ENCODE measurements around the gene NOP58. TPM values are rescaled to one million over a fixed set of nuclear protein-coding genes. Genes with fewer than 3 reads are reported as not detected.
"Not testable (repeated sequence)": the region's sequence is repeated elsewhere in the genome, so short reads cannot be mapped to it uniquely, and the experiment has no call there.

Gene NOP58
- total RNA-seq, 2 experiments from 2014 or later, result 103 TPM

DNA sequence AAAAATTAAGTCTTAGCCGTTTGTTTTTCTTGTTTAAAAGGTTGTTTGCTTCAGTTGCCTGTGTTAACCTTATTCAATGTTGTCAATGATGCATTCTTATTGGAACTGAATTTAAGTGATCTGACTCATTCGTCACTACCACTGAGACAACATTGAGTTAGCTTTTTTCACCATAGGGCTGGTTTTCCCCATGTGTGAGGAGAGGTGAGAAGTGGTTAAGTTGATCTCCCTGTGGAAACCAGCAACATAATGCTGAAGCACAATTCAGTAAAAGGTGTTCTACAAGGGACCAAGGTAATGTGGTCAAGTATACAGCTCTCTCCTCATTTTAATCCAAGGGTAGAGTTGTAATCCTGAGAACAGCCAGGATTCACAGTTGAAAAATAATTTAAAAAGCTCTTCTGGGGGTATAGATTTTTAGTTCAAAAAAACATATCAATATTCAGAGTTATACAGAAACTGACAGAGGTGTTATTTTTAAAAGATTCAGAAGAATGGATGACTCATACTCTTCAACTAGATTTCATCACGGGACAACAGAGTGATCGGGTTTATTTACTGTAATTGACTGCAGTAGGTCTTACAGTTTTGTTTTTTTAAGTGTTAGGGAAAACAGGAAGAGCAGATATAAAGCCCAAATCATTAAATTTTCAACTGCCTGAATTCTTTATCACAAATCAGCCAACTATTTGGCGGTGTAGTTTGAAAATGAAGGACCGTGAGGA, 12.6 kb downstream of the NOP58 start:
- no peaks in the 10 kb centered on the region for H3K27me3 Mint-ChIP-seq
- H3K36me3 Mint-ChIP-seq, result peaks cover 20% of the 10 kb centered on the region
- H3K9me3 Mint-ChIP-seq, result no peaks in the 10 kb centered on the region
- POLR2A ChIA-PET, result no interaction called here
- H3K27ac Mint-ChIP-seq, result peak overlapping the region; percentile 71
- H3K4me3 Mint-ChIP-seq, result no peak overlapping the region
- ATAC-seq (ENCODE audit: low read depth), result peak; percentile 46
- H3K4me1 Mint-ChIP-seq, result peaks cover 13% of the 10 kb centered on the region
- DNase-seq, result no peak

DNA sequence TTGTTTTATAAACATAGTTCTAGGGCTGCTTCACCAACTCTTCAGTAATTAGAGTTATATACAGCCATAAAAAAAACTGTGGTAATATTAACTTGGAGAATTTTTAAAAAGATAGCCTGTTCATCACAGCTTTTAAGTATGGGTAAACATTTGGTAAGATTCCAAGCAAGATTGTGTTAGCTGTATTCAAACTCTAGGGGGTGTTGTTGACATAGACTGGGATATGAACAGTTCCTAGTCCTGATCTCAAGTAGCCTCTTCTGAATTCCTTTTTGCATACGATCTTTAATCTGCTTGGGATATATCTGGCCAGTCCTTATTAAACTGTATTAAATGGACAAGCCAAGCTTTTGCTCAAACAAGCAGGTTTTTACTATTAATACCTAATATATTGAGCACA, 13.4 kb downstream of the NOP58 start:
- Mint-ChIP-seq H3K9me3 (no peaks in the 10 kb centered on the region), H3K4me3 (no peak overlapping the region), H3K4me1 (peaks cover 12% of the 10 kb centered on the region), H3K27me3 (no peaks in the 10 kb centered on the region), H3K27ac (no peak overlapping the region), H3K36me3 (peaks cover 20% of the 10 kb centered on the region)
- POLR2A ChIA-PET, result no interaction called here
- DNase-seq (no peak), ATAC-seq (ENCODE audit: low read depth) (no peak)

DNA sequence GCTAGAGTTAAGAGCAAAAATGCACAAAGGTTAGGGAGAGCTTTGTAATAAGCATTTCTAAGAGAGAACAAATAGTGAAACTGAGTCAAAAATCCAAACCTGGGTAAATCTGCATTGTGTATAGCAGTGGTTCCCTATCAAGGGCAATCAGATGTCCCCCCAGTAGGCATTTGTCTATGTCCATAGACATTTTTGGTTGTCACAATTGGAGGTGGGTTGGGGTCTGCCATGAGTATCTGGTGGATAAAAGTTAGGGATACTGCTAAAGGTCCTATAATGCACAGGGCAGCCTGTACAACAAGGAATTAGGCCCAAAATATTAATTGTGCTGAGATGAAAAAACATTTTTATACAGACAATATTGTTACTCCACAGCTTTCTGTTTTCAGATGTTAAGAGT, 21.0 kb downstream of the NOP58 start:
- DNase-seq (no peak), ATAC-seq (ENCODE audit: low read depth) (no peak)
- Mint-ChIP-seq H3K27me3 (no peaks in the 10 kb centered on the region), H3K4me1 (peaks cover 3% of the 10 kb centered on the region), H3K9me3 (no peaks in the 10 kb centered on the region), H3K36me3 (peaks cover 36% of the 10 kb centered on the region), H3K4me3 (no peak overlapping the region), H3K27ac (no peak overlapping the region)
- POLR2A ChIA-PET, result interaction anchor here (0.6 kb wide), 1 partner anchor 76 kb away, joined by 3 read pairs; no protein-coding TSS in a partner anchor

DNA sequence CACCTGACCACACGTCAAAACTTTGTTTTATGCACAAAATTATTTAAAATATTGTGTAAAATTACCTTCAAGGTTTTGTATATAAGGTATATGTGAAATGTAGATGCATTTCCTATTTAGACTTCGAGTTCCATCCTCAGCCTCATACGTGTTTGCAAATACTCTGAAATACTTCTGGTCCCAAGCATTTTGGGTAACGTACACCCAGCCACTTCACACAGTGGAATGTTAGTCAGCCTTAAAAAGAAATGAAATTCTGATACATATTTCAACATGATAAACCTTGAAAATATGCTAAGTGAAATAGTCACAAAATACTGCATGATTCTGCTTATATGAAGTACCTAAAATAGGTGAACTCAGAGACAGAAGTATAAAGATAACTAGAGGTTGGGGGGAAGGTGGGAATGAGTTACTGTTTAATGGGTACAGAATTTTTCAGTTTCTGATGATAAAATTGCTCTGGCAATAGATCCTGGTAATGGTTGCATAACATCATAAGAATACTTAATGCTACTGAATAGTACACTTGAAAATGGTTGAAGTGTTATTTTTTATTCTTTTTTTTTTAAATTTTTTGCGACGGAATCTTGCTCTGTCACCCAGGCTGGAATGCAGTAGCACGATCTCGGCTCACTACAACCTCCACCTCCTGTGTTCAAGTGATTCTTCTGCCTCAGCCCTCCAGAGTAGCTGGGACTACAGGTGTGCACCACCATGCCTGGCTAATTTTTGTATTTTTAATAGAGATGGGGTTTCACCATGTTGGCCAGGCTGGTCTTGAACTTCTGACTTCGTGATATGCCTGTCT, 24.0 kb downstream of the NOP58 start:
- no peaks in the 10 kb centered on the region for H3K9me3 Mint-ChIP-seq
- DNase-seq (no peak), ATAC-seq (ENCODE audit: low read depth) (no peak)
- no peak overlapping the region for H3K4me3 Mint-ChIP-seq
- H3K27me3 Mint-ChIP-seq, result no peaks in the 10 kb centered on the region
- peaks cover 3% of the 10 kb centered on the region for H3K4me1 Mint-ChIP-seq
- H3K27ac Mint-ChIP-seq, result no peak overlapping the region
- POLR2A ChIA-PET, result interaction anchor here (0.6 kb wide), 1 partner anchor 50 kb away, joined by 3 read pairs; no protein-coding TSS in a partner anchor
- peaks cover 34% of the 10 kb centered on the region for H3K36me3 Mint-ChIP-seq

DNA sequence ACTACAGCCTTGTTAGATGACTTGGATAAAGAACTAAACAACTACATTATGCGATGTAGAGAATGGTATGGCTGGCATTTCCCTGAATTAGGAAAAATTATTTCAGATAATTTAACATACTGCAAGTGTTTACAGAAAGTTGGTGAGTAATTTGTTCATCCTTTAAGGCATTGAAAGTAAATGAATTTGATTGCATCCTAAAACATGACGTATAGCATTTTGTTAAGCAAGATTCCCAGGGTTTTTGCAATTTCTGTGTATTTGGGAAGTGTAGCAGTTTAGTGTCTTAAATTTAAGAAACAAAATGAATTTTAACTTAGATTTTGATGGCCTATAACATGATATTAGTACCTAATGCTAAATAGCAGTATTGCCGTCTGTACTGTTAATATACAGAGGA, 24.8 kb downstream of the NOP58 start:
- Mint-ChIP-seq H3K27ac (no peak overlapping the region), H3K4me1 (peaks cover 1% of the 10 kb centered on the region), H3K4me3 (no peak overlapping the region), H3K36me3 (peaks cover 29% of the 10 kb centered on the region), H3K27me3 (no peaks in the 10 kb centered on the region), H3K9me3 (no peaks in the 10 kb centered on the region)
- no peak for DNase-seq
- POLR2A ChIA-PET, result interaction anchor here (0.6 kb wide), 1 partner anchor 223 kb away, joined by 3 read pairs; no protein-coding TSS in a partner anchor
- no peak for ATAC-seq (ENCODE audit: low read depth)

DNA sequence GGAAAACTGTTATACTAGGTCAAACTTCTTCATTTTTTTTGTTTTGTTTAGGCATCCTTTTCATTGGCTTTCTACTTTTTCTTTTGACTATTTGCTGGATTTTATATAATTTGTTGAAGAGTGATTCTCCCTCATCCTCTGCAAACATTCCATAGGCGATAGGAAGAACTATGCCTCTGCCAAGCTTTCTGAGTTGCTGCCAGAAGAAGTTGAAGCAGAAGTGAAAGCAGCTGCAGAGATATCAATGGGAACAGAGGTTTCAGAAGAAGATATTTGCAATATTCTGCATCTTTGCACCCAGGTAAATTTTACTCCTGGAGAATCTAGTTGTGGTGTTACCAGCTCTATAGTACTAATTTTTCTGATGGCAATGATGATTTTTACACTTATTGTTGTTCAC, 25.4 kb downstream of the NOP58 start:
- DNase-seq (no peak), ATAC-seq (ENCODE audit: low read depth) (no peak)
- H3K9me3 Mint-ChIP-seq, result no peaks in the 10 kb centered on the region
- peaks cover 3% of the 10 kb centered on the region for H3K4me1 Mint-ChIP-seq
- H3K27me3 Mint-ChIP-seq, result no peaks in the 10 kb centered on the region
- no peak overlapping the region for H3K4me3 Mint-ChIP-seq
- POLR2A ChIA-PET, result interaction anchor here (0.6 kb wide), 2 partner anchors 20 to 222 kb away, joined by 3 read pairs; no protein-coding TSS in a partner anchor
- H3K36me3 Mint-ChIP-seq, result peaks cover 32% of the 10 kb centered on the region
- no peak overlapping the region for H3K27ac Mint-ChIP-seq

DNA sequence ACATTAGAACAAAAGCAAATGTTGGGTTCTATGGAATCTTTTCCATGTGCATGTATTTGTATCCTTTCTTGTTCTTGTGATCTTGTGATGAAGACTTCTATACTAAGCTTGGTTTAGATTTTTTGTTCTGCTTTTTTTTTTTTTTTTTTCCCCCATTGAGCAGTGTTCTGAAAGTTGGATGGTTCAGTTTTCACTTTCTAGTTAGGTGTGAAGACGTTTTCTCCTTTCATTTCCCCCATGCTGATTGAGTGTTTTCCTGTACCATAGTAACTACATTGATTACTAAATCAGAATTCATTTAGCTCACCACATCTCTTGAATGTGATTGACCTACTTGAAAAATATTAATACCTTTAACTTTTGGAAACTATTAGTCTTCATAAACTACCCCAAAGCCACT, 34.1 kb downstream of the NOP58 start:
- POLR2A ChIA-PET, result no interaction called here
- peaks cover 48% of the 10 kb centered on the region for H3K36me3 Mint-ChIP-seq
- DNase-seq (no peak), ATAC-seq (ENCODE audit: low read depth) (peak; percentile 60)
- H3K27ac Mint-ChIP-seq, result peak overlapping the region; percentile 75
- H3K9me3 Mint-ChIP-seq, result no peaks in the 10 kb centered on the region
- H3K4me1 Mint-ChIP-seq, result peaks cover 9% of the 10 kb centered on the region
- H3K27me3 Mint-ChIP-seq, result no peaks in the 10 kb centered on the region
- H3K4me3 Mint-ChIP-seq, result no peak overlapping the region

DNA sequence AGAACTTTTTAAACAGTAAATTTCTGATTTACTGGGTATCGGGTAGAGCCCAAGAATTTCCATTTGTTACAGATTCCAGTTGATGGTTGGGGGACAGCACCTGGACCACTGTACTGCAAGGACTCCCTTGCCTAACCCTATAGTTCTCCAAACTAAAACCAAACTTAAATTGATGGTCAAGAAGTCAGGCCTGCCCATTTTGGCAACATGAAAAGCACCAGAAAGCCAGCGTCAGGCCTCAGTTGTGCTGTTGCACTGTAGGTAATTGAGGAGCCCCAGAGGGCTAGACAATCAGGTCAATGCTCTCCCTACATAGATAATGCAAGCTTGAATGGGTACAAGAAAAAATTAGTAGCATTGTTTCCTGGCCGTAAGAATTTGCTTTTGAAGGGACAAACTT, 40.5 kb downstream of the NOP58 start:
- DNase-seq (no peak), ATAC-seq (ENCODE audit: low read depth) (no peak)
- POLR2A ChIA-PET, result no interaction called here
- Mint-ChIP-seq H3K4me3 (no peak overlapping the region), H3K27ac (no peak overlapping the region), H3K36me3 (peaks cover 38% of the 10 kb centered on the region), H3K27me3 (no peaks in the 10 kb centered on the region), H3K4me1 (peaks cover 4% of the 10 kb centered on the region), H3K9me3 (no peaks in the 10 kb centered on the region)

DNA sequence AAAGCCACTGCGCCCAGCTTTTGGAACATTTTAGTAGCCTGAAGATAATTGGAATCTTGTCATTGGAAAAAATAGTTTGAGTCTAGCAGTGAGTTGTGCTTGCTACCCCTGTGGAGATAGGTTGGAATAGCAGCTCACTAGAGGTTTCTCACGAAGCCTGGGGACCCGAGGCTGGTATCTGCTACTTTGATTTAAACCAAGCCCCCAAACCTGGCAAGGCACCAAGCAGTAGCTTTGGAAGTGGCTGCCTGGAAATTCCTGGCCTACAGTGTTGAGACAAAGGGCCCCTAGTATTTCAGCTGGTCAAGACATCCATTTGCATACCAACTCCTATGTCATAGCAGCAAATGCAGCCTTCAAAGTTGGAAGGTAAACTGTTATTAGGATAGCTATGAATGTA, 42.1 kb downstream of the NOP58 start:
- ATAC-seq (ENCODE audit: low read depth) (no peak), DNase-seq (no peak)
- H3K27ac Mint-ChIP-seq, result no peak overlapping the region
- peaks cover 4% of the 10 kb centered on the region for H3K4me1 Mint-ChIP-seq
- no peak overlapping the region for H3K4me3 Mint-ChIP-seq
- H3K9me3 Mint-ChIP-seq, result no peaks in the 10 kb centered on the region
- peaks cover 30% of the 10 kb centered on the region for H3K36me3 Mint-ChIP-seq
- no peaks in the 10 kb centered on the region for H3K27me3 Mint-ChIP-seq
- POLR2A ChIA-PET, result interaction anchor here (0.5 to 0.6 kb wide), 2 partner anchors 16 to 19 kb away, joined by 5 to 8 read pairs; no protein-coding TSS in a partner anchor

DNA sequence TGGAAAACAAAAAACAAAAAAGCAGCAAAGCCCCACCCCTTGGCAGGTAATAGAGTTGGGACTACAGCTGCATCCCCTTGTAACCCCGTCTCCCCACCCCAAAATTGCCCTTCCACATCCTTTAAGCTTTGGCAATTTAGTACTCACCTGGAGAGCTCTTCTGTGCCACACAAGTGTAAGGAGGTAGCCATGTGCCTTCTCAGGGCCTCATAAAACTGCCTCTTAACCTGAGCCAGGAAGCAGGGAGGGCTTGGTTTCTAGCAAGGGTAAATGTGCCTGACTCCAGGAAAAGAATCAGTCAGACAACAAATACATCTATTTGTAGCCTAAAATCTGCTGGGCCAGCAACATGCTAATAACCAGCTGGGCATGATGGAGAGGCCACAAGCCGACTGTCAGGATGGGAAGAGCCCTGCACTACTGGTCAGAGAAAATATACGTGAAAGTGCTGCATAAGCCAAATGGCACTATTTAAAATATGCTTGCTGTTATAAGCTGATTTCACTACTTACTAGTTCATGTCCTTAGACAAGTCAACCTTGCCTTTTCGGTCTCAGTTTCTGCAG, 46.3 kb downstream of the NOP58 start:
- ATAC-seq (ENCODE audit: low read depth) (no peak), DNase-seq (no peak)
- Mint-ChIP-seq H3K4me1 (peaks cover 2% of the 10 kb centered on the region), H3K4me3 (no peak overlapping the region), H3K9me3 (no peaks in the 10 kb centered on the region), H3K36me3 (peaks cover 11% of the 10 kb centered on the region), H3K27me3 (no peaks in the 10 kb centered on the region), H3K27ac (no peak overlapping the region)
- POLR2A ChIA-PET, result interaction anchor here (0.6 kb wide), 1 partner anchor 61 kb away, joined by 3 read pairs; no protein-coding TSS in a partner anchor

DNA sequence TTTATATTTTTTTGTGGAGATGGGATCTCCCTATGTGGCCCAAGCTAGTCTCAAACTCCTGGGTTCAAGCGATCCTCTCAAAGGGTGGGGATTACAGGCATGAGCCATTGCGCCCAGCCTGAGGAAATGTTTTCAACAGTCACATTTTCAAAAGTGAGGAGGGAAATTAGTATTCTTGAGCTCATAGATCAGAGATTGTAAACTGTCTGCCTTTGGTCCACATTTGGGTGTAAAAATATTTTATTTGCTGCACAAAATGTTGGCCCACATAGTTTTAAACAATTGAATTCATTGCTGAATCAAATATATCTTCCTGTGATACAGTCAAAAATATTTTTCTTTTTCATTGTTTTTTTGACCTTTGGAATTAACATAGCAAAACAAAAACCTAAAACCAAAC, 48.6 kb downstream of the NOP58 start:
- no peak overlapping the region for H3K4me3 Mint-ChIP-seq
- ATAC-seq (ENCODE audit: low read depth) (no peak), DNase-seq (no peak)
- POLR2A ChIA-PET, result interaction anchor here (0.9 kb wide), 1 partner anchor 37 kb away, joined by 6 read pairs; no protein-coding TSS in a partner anchor
- H3K27me3 Mint-ChIP-seq, result no peaks in the 10 kb centered on the region
- no peak overlapping the region for H3K27ac Mint-ChIP-seq
- peaks cover 2% of the 10 kb centered on the region for H3K4me1 Mint-ChIP-seq
- H3K36me3 Mint-ChIP-seq, result peaks cover 7% of the 10 kb centered on the region
- H3K9me3 Mint-ChIP-seq, result no peaks in the 10 kb centered on the region

DNA sequence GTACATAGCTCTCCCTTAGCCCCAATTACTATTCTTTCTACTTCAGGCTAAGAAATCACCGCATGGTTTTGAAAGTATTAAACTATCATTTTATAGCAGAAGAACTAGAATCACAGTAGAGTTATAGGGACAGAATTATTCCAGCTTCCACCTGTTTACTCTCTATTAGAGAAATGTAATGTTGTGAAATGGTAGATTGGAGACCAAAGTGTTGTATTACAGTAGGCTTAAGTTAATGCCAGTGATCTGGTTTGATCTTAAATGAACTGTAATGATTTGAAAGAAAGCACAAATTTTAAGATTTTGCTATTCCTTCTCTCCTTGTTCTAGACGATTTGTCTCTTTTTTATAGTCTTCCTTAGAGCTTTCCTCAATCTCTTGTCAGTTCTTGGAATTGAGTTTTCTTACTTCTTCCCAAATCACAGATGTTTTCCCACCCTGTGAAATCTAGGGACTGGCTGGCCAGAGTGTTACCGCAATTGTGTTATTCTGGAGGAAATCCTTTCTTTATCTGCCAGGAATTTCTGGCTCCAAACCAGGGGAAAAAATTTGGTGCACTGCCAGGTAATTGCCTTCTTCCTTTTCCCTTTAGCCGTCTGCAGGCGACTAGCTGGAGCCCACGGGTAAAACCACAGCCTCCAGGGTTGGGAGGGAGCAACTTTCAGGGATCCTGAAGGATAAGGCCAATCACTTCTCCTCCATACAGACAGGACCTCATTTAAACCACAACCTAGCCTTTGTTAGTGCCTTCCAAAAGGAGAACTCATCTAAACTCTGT, 51.7 kb downstream of the NOP58 start:
- H3K27ac Mint-ChIP-seq, result no peak overlapping the region

DNA sequence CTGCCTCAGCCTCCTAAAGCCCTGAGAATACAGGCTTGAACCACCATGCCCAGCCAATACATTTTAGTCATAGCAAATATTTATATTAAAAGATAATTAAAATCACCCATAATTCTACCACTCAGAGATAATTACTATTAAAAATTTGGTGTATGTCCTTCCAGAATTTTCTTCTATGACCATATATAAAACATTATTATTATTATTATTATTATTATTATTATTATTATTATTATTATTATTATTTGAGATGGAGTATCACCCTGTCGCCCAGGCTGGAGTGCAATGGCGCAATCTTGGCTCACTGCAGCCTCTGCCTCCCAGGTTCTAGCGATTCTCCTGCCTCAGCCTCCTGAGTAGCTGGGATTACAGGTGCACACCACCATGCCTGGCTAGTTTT, 54.8 kb downstream of the NOP58 start:
- H3K36me3 Mint-ChIP-seq; H3K27me3 Mint-ChIP-seq; POLR2A ChIA-PET; DNase-seq; H3K9me3 Mint-ChIP-seq; H3K4me1 Mint-ChIP-seq; ATAC-seq (ENCODE audit: low read depth); H3K4me3 Mint-ChIP-seq; H3K27ac Mint-ChIP-seq: not testable (repeated sequence)

More for the DNA sequence above, 51.7 kb downstream of the NOP58 start:
- H3K9me3 Mint-ChIP-seq, result no peaks in the 10 kb centered on the region
- H3K36me3 Mint-ChIP-seq, result no peaks in the 10 kb centered on the region
- no peaks in the 10 kb centered on the region for H3K27me3 Mint-ChIP-seq
- no peak overlapping the region for H3K4me3 Mint-ChIP-seq
- H3K4me1 Mint-ChIP-seq, result no peaks in the 10 kb centered on the region
- ATAC-seq (ENCODE audit: low read depth), result no peak
- POLR2A ChIA-PET, result no interaction called here
- no peak for DNase-seq

All from activated naive CD8-positive, alpha-beta T cell treated with anti-CD3 and anti-CD28 coated beads, Interleukin-2, amount 10 ng/mL, durations not matched to agents 7 days and 5 days (primary cell).